SU-DHL-6 (cell line): Measurements from ENCODE around the gene PLXDC1.

Source experiments
- H2AFZ ChIP-seq: fragments of 200-600 bp; sonication (generic); 2 replicates; pipeline ENCODE4 v1.6.1; 2014; ENCODE audit warnings: low read depth, mild to moderate bottlenecking, moderate library complexity, mixed read lengths, antibody characterized with exemption, low read length; ENCODE audit not compliant: severe bottlenecking
- H3F3A ChIP-seq: fragments of 200-600 bp; shearing (Covaris generic); 2 replicates; pipeline ENCODE4 v1.6.0; 2016; ENCODE audit warnings: antibody characterized with exemption, mild to moderate bottlenecking; ENCODE audit not compliant: insufficient read depth
- H3K27ac ChIP-seq: fragments of 200-600 bp; sonication (generic); 2 replicates; pipeline ENCODE4 v1.5.1; 2016; ENCODE audit warnings: low read depth, mild to moderate bottlenecking, low read length, moderate library complexity, mixed read lengths
- H3K27me3 ChIP-seq: fragments of 200-600 bp; sonication (generic), shearing (Covaris generic); 2 replicates; pipeline ENCODE4 v1.6.0; 2014; ENCODE audit warnings: mild to moderate bottlenecking, low read length
- H3K36me3 ChIP-seq: fragments of 200-600 bp; sonication (generic); 2 replicates; pipeline ENCODE4 v1.6.1; 2014; ENCODE audit warnings: mild to moderate bottlenecking, low read length, mixed read lengths
- H3K4me2 ChIP-seq: fragments of 300-600, 200-600 bp; shearing (Covaris generic), sonication (generic); 2 replicates; pipeline ENCODE4 v1.6.0; 2014; ENCODE audit warnings: low read length, low read depth, mild to moderate bottlenecking; ENCODE audit not compliant: poor library complexity, severe bottlenecking
- H3K4me3 ChIP-seq: fragments of 200-600 bp; sonication (generic); 2 replicates; pipeline ENCODE4 v1.5.1; 2014; ENCODE audit warnings: antibody characterized with exemption, low read length, mild to moderate bottlenecking, mixed read lengths; ENCODE audit not compliant: insufficient read depth, poor library complexity, severe bottlenecking
- H3K79me2 ChIP-seq: fragments of 200-600 bp; sonication (generic); 2 replicates; pipeline ENCODE4 v1.6.1; 2014; ENCODE audit warnings: mild to moderate bottlenecking, low read length, moderate library complexity; ENCODE audit not compliant: insufficient read depth
- H3K9ac ChIP-seq: fragments of 200-600 bp; sonication (generic); 2 replicates; pipeline ENCODE4 v1.7.0; 2014; ENCODE audit warnings: mild to moderate bottlenecking, low read length
- H3K9me2 ChIP-seq: fragments of 200-600 bp; sonication (generic); replicated peaks from 2 replicates; pipeline ENCODE4 v1.6.1; 2014; ENCODE audit warnings: low read length; ENCODE audit not compliant: insufficient read depth
- H3K9me3 ChIP-seq: fragments of 200-600 bp; sonication (generic); 2 replicates; pipeline ENCODE4 v1.6.1; 2014; ENCODE audit warnings: low read length, mixed read lengths; ENCODE audit not compliant: insufficient read depth
- H4K20me1 ChIP-seq: fragments of 200-600 bp; sonication (generic); 2 replicates; pipeline ENCODE4 v1.6.1; 2014; ENCODE audit warnings: low read depth, mild to moderate bottlenecking, antibody characterized with exemption, low read length, moderate library complexity, mixed read lengths
- CTCF ChIP-seq: fragments of 200-600 bp; sonication (generic); IDR thresholded peaks from one replicate; pipeline ENCODE4 v1.5.1; 2017; ENCODE audit warnings: antibody characterized with exemption, mild to moderate bottlenecking, low read length, moderate library complexity; ENCODE audit not compliant: insufficient read depth, poor library complexity, severe bottlenecking
- EZH2phosphoT487 ChIP-seq: fragments of 200-600 bp; sonication (generic), shearing (Covaris generic); conservative IDR thresholded peaks from 2 replicates; pipeline ENCODE4 v1.6.1; 2018; ENCODE audit warnings: mild to moderate bottlenecking, antibody characterized with exemption, low read length, moderate library complexity, mixed read lengths

Gene PLXDC1

GRCh38 chr17:39064819-39065218 lies 86.6 kb downstream of the PLXDC1 start:
- H4K20me1 ChIP-seq, result no peaks in the 10 kb centered on the region
- H3K79me2 ChIP-seq, result no peaks in the 10 kb centered on the region
- H3K9me2 ChIP-seq, result no peaks in the 10 kb centered on the region
- H3F3A ChIP-seq, result no peaks in the 10 kb centered on the region
- no peak overlapping the region for H3K4me2 ChIP-seq
- no peaks in the 10 kb centered on the region for H3K9me3 ChIP-seq
- no peak overlapping the region for H3K9ac ChIP-seq
- no peak overlapping the region for H2AFZ ChIP-seq
- TF ChIP-seq CTCF (no peak), EZH2phosphoT487 (no peak)
- H3K27me3 ChIP-seq, result no peaks in the 10 kb centered on the region
- no peak overlapping the region for H3K27ac ChIP-seq
- no peak overlapping the region for H3K4me3 ChIP-seq
- no peaks in the 10 kb centered on the region for H3K36me3 ChIP-seq

GRCh38 chr17:39064374-39064773 lies 87.1 kb downstream of the PLXDC1 start:
- H4K20me1 ChIP-seq, result no peaks in the 10 kb centered on the region
- H3K79me2 ChIP-seq, result no peaks in the 10 kb centered on the region
- H3K9me3 ChIP-seq, result no peaks in the 10 kb centered on the region
- no peaks in the 10 kb centered on the region for H3F3A ChIP-seq
- H3K36me3 ChIP-seq, result no peaks in the 10 kb centered on the region
- H3K4me3 ChIP-seq, result no peak overlapping the region
- no peaks in the 10 kb centered on the region for H3K9me2 ChIP-seq
- H3K4me2 ChIP-seq, result no peak overlapping the region
- H2AFZ ChIP-seq, result no peak overlapping the region
- H3K27me3 ChIP-seq, result no peaks in the 10 kb centered on the region
- H3K27ac ChIP-seq, result no peak overlapping the region
- no peak overlapping the region for H3K9ac ChIP-seq
- TF ChIP-seq CTCF (no peak), EZH2phosphoT487 (no peak)

GRCh38 chr17:39063681-39064069 lies 87.8 kb downstream of the PLXDC1 start:
- TF ChIP-seq EZH2phosphoT487 (no peak), CTCF (no peak)
- Histone ChIP-seq H3K79me2 (no peaks in the 10 kb centered on the region), H3K27me3 (no peaks in the 10 kb centered on the region), H2AFZ (no peak overlapping the region), H3K9ac (no peak overlapping the region), H3K36me3 (no peaks in the 10 kb centered on the region), H3K4me3 (no peak overlapping the region), H3F3A (no peaks in the 10 kb centered on the region), H3K4me2 (no peak overlapping the region), H3K27ac (no peak overlapping the region), H3K9me2 (no peaks in the 10 kb centered on the region), H4K20me1 (no peaks in the 10 kb centered on the region), H3K9me3 (no peaks in the 10 kb centered on the region)
